GM10266 (cell line): ENCODE measurements around the gene AKAP10.

Experiments used
- DNase-seq: peaks from one replicate; pipeline ENCODE4 v3.0.0; 2012; ENCODE audit errors: extremely low spot score
- TF ChIP-seq, protein P1 (sequence below): IDR thresholded peaks from 2 replicates; pipeline ENCODE4 v1.5.1; 2012; ENCODE audit warnings: mild to moderate bottlenecking, low read depth; ENCODE audit not compliant: control insufficient read depth, insufficient read depth; ENCODE audit errors: missing control alignments

AKAP10 gene

GRCh38 chr17:19911033-19911432, 66.6 kb downstream of the AKAP10 start:
- DNase-seq, result no peak
- TF ChIP-seq, protein P1, sequence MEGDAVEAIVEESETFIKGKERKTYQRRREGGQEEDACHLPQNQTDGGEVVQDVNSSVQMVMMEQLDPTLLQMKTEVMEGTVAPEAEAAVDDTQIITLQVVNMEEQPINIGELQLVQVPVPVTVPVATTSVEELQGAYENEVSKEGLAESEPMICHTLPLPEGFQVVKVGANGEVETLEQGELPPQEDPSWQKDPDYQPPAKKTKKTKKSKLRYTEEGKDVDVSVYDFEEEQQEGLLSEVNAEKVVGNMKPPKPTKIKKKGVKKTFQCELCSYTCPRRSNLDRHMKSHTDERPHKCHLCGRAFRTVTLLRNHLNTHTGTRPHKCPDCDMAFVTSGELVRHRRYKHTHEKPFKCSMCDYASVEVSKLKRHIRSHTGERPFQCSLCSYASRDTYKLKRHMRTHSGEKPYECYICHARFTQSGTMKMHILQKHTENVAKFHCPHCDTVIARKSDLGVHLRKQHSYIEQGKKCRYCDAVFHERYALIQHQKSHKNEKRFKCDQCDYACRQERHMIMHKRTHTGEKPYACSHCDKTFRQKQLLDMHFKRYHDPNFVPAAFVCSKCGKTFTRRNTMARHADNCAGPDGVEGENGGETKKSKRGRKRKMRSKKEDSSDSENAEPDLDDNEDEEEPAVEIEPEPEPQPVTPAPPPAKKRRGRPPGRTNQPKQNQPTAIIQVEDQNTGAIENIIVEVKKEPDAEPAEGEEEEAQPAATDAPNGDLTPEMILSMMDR, result no peak

DNA sequence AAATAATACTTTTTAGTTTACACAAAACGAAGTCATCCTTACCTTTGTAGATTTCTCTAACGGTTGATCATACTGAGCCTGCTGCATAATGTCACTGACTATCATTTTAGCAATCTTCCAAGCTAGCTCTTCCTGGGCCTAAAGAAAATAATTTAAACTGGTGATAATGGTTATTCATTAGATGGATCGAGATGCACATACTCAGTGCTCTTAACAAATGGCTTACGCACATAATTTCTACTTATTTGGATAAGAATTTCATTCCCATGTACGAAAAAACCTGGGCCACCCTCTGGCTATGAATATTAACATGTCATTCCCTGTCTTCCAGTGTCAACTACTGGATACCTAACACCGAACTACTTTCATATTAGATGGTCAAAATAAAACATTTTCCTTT, 68.5 kb downstream of the AKAP10 start:
- no peak for DNase-seq
- TF ChIP-seq, protein P1, result no peak

- TF ChIP-seq, protein P1, result no peak
- no peak for DNase-seq
These were observed 72.1 kb downstream of the AKAP10 start for GRCh38 chr17:19905502-19905901.

- TF ChIP-seq, protein P1, result no peak
- DNase-seq, result no peak
These were observed 72.7 kb downstream of the AKAP10 start for GRCh38 chr17:19904924-19905323.

GRCh38 chr17:19904412-19904811, 73.2 kb downstream of the AKAP10 start:
- DNase-seq, result no peak
- TF ChIP-seq, protein P1, result no peak

GRCh38 chr17:19900809-19901208, 76.8 kb downstream of the AKAP10 start:
- no peak for DNase-seq
- TF ChIP-seq, protein P1, result no peak

DNA sequence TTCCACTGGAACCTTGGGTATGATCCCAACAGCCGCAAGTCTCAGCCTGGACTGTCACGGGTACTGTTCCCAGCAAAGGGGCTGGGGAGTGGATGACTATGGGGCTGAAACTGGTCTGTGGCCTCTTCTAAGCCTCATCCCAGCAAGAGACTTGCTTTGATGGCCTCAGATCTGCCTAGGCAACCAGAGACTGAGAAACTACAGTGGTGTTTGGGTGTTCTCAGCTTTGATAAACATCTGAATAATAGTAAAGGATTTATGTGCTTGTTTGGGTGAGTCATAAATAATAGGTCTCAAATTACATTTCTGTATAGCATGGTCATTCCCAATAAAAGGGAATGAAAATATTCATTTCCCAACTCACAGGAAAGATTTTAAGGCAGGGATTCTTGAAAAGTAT, 79.7 kb downstream of the AKAP10 start:
- no peak for DNase-seq
- TF ChIP-seq, protein P1, result no peak
